HG02759 (cell line): ENCODE results near the gene PSME1.

ENCODE experiments used
- ATAC-seq: cut with Tn5 transposase; IDR thresholded peaks from one replicate; pipeline ENCODE4 v1.9.1; 2021; ENCODE audit warnings: mild to moderate bottlenecking, moderate library complexity; ENCODE audit not compliant: unreplicated experiment

Gene PSME1

DNA sequence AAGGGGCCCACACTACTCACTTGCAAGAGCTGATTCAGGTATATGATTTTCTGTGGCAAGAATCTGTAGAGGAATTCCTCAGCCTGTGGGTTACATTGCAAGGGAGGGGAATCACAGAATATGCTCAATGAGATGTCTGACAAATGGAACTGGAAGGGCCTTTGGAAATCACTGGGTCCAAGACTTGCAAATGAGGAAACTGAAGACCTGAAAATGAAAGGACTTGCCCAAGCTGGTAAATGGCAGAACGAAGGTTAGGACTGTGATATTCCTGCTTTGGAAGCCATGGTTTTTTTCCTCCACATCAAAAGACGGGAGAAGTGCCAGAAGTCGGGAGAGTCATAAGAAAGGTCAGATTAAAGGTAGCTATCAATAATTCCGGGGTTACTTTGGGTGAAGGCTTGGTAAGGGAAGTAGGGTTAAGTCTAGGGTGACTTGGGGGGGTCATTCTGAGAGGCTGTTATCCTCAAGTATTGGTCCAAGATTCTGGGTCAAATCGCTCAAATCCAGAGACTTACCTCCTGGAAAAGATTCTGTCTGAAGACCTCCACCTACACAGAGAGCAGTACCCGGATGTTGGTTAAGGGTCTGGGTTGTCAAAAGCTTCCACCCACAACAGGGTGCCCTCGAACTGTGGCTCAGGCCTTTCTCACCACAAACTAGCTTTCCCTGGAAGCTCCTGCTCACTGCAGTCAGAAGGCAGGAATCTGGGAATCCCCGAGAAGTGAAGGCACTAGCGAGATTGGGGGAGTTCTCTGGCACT, 9.9 kb downstream of the PSME1 start:
- ATAC-seq: no peak

DNA sequence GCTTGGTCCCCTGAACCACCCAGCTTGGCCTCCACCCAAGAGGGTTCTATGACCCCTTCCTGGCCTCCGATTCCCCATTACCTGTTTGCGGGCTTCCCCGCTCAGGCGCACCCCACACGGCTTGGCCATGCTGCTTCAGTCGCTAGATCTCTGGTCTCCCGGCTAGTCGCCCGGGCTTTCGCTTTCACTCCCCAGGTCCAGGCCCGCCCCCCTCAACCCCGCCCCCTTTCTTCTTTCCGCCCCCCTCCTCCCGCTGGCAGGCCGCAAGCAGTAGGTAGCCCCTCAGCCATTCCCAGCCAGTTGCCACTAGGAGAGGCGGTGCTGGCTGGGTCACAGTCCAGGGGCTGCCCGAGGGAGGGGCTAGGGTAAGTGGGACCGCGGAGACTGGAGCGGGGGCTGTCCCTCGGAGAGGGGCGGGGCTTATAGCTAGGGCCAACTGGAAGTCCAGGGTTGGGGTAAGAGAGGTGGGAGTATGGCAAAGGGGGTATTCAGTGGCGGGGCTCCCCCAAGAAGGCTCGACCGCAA, 10.5 kb downstream of the PSME1 start, which contains the start of gene PSME2:
Gene PSME2 (minus strand): TSS at position 158 of the 525 bp plus-strand sequence. CDS start 29 bp downstream, at position 129.
- ATAC-seq: peak; percentile 58

- ATAC-seq: peak; percentile 86
These were observed 11.2 kb downstream of the PSME1 start, which contains the start of gene RNF31 for GRCh38 chr14:24146978-24147760. RNF31 (plus strand) TSS chr14:24147498; CDS start chr14:24147699, 201 bp downstream.

GRCh38 chr14:24147761-24148428, 11.9 kb downstream of the PSME1 start:
- ATAC-seq: no peak

DNA sequence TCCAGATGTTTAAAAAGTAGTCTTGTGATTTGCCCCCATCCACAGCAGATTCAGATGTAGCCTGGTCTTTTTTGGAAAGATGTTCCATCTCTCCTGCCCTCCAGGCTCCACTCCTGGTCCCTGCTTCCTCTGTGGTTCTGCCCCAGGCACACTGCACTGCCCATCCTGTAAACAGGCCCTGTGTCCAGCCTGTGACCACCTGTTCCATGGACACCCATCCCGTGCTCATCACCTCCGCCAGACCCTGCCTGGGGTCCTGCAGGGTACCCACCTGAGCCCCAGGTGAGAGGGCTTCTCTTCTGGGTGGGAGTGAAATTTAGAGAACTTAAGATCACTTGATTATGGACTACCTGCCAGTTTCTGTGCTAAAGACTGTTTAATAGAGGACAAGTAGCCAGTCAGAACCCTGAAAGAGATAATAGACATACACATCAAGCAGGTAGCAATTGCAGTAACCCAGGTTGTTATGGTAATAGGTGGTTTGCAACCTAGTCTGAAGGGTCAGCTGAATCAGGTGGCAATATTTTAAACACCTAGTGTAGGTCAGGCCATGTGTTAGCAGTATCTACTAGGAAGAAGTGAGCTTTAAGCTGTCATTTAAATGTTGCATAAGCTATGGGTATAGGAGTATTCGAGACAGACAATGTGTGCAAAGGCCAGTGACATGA, 13.4 kb downstream of the PSME1 start:
- ATAC-seq: no peak

- ATAC-seq: no peak
These were observed 14.1 kb downstream of the PSME1 start for GRCh38 chr14:24150061-24150460.

GRCh38 chr14:24150567-24150966, 14.6 kb downstream of the PSME1 start:
- ATAC-seq: no peak

DNA sequence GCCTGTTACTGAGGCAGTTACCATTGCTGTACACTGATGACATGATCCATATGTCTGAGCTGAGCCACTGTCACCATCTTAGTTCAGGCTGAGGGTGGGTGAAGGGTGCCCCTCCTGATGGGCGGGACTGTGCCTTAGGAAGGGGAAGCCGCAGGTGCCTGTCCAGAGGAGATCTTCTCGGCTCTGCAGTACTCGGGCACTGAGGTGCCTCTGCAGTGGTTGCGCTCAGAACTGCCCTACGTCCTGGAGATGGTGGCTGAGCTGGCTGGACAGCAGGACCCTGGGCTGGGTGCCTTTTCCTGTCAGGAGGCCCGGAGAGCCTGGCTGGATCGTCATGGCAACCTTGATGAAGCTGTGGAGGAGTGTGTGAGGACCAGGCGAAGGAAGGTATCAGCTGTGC, 15.0 kb downstream of the PSME1 start:
- ATAC-seq: no peak

DNA sequence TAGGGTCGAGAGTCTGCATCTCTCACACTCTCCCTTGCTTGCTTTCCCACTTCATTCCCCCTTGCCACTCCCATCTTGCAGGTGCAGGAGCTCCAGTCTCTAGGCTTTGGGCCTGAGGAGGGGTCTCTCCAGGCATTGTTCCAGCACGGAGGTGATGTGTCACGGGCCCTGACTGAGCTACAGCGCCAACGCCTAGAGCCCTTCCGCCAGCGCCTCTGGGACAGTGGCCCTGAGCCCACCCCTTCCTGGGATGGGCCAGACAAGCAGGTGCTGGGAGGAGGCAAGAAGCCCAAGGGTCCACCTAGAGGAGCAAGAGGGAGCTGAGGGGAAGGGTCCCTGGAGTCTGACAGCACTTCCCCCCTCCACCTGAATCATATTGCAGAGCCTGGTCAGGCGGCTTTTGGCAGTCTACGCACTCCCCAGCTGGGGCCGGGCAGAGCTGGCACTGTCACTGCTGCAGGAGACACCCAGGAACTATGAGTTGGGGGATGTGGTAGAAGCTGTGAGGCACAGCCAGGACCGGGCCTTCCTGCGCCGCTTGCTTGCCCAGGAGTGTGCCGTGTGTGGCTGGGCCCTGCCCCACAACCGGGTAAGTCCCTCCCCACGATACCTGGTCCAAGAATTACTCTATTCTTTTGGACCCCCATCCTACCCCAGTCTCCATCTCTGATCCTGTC, 15.5 kb downstream of the PSME1 start:
- no peak for ATAC-seq

DNA sequence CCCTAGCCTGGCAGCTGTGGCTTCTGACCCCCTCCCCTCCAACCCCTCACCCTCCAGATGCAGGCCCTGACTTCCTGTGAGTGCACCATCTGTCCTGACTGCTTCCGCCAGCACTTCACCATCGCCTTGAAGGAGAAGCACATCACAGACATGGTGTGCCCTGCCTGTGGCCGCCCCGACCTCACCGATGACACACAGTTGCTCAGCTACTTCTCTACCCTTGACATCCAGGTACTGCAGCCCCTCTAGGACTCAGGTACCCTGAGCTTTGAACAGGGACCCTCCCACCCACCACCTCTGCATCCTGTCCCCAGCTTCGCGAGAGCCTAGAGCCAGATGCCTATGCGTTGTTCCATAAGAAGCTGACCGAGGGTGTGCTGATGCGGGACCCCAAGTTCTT, 19.1 kb downstream of the PSME1 start:
- ATAC-seq: no peak

GRCh38 chr14:24156840-24157239, 20.8 kb downstream of the PSME1 start:
- ATAC-seq: no peak

GRCh38 chr14:24157331-24157730, 21.3 kb downstream of the PSME1 start:
- no peak for ATAC-seq

DNA sequence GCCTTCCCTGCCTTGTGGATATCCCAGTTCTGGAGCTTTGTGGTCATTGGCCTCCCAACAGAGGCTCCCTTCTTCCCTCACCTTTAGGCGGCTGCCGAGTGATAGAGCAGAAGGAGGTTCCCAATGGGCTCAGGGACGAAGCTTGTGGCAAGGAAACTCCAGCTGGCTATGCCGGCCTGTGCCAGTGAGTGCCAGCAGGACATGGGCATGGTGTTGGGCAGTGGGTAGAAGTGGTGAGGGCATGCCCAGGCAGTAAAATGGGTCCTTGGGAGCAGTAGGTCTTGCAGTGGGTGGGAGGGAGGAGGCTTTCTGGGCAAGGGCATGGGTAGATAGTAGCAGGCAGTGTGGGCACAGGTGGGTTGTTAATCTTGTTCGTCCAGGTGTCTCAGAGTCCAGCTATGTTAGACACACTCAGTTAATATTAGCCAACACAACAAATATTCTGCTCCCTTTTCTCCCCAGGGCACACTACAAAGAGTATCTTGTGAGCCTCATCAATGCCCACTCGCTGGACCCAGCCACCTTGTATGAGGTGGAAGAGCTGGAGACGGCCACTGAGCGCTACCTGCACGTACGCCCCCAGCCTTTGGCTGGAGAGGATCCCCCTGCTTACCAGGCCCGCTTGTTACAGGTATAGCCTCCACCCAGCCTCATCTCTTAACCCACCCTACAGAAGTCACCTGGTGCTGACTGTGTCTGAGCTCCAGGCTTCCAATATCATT, 23.9 kb downstream of the PSME1 start:
- no peak for ATAC-seq

- no peak for ATAC-seq
These were observed 24.5 kb downstream of the PSME1 start for GRCh38 chr14:24160499-24160849.

DNA sequence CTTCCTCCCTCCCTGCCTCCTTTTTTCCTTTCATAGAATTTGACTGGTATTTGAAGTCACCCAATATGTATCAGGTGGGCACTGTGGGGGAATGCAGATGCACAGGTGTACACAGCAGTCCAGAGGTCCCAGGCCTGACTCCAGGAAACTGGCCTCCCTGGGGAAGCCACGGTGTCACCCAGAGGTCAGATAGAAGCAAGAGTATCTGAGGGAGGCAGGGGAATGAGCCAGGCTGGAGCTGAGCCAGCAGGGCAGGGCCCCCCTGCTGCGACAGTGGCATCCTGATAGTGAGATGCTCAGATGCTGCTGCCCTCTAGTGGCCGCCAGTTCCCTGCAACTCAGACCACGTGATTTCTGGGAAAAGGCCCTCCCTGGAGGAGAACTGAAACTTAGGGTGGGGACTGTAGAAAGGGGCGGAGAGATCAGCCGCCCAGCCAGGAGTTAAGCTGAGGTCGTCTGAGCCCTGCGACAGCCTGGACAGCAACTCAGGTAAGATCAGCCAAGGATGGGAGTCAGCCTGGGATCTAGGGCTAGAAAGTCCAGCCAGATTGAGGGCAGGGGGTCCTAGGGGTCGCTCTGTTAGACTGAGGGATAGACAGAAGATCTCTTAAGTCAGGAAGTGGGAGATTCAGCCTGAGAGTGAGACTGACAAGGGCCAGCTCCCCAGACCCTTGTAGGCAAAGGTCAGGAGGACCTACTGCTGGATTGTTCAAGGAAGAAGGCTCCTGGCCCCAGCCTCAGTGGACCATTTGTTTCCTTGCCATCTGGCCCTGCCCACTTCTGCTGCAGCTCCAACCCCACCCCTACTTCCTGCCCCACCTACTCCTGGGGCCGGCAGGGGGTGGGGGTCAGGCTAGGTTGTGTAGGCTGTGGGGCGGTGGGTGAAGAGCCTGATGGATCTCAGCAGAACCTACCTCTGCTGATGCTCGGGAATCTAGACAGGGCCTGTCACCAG, 25.1 kb downstream of the PSME1 start, which contains the start of gene IRF9:
Gene IRF9 (plus strand): TSS at position 416 of the 955 bp plus-strand sequence. CDS start 880 bp downstream, outside the sequence.
- peak; percentile 88 for ATAC-seq

GRCh38 chr14:24162093-24162492, 26.1 kb downstream of the PSME1 start:
- ATAC-seq: no peak

DNA sequence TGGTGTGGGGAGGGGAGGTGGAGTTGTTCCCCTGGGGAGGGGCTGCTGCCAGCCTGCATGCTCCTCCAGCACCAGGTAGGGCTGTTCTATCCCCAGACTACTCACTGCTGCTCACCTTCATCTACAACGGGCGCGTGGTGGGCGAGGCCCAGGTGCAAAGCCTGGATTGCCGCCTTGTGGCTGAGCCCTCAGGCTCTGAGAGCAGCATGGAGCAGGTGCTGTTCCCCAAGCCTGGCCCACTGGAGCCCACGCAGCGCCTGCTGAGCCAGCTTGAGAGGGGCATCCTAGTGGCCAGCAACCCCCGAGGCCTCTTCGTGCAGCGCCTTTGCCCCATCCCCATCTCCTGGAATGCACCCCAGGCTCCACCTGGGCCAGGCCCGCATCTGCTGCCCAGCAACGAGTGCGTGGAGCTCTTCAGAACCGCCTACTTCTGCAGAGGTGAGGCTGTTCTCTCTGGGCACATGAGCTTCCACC, 28.6 kb downstream of the PSME1 start:
- no peak for ATAC-seq

DNA sequence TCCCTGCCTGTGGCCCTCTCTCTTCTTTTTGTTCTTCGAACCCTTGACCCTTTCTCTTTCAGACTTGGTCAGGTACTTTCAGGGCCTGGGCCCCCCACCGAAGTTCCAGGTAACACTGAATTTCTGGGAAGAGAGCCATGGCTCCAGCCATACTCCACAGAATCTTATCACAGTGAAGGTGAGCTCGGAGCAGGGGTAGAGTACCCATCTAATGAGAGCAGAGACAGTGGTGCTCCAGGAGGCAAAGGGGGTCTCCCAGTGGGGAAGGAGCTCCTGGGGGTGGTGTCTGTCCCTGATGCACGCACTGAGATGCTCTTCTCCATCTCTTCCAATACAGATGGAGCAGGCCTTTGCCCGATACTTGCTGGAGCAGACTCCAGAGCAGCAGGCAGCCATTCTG, 29.8 kb downstream of the PSME1 start:
- ATAC-seq: no peak
